ENCODE results near the gene KPRP.

The KPRP gene

DNA sequence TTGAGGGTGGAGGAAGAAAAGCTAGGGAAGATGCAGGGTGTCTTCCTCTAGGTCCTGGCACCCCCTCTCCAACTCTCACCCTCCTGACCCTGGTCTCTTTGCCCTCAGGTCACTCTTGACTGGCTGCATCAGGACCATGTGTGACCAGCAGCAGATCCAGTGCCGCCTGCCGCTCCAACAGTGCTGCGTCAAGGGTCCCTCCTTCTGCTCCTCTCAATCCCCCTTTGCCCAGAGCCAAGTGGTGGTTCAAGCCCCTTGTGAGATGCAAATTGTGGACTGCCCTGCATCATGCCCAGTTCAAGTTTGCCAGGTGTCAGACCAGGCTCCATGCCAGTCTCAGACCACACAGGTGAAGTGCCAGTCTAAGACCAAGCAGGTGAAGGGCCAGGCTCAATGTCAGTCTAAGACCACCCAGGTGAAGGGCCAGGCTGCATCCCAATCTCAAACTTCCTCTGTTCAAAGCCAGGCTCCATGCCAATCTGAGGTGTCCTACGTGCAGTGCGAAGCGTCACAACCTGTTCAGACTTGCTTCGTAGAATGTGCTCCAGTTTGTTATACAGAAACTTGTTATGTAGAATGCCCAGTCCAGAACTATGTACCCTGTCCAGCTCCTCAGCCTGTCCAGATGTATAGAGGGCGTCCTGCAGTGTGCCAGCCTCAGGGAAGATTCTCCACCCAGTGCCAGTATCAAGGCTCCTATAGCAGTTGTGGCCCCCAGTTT is 1.8 kb downstream of the KPRP start:
- Histone ChIP-seq H3K36me3 (no peaks in the 10 kb centered on the region), H3K9me3 (no peaks in the 10 kb centered on the region), H3K27ac (no peak overlapping the region), H3K4me3 (ENCODE audit: low read depth in 1 of 2, low read length in 1 of 2) (no peak overlapping the region), H3K27me3 (peaks cover 7% of the 10 kb centered on the region), H3K4me1 (ENCODE audit: control insufficient read depth in 1 of 2, insufficient read depth in 1 of 2, low read depth in 1 of 2, low read length in 1 of 2) (no peaks in the 10 kb centered on the region)
- TF ChIP-seq, protein P1, sequence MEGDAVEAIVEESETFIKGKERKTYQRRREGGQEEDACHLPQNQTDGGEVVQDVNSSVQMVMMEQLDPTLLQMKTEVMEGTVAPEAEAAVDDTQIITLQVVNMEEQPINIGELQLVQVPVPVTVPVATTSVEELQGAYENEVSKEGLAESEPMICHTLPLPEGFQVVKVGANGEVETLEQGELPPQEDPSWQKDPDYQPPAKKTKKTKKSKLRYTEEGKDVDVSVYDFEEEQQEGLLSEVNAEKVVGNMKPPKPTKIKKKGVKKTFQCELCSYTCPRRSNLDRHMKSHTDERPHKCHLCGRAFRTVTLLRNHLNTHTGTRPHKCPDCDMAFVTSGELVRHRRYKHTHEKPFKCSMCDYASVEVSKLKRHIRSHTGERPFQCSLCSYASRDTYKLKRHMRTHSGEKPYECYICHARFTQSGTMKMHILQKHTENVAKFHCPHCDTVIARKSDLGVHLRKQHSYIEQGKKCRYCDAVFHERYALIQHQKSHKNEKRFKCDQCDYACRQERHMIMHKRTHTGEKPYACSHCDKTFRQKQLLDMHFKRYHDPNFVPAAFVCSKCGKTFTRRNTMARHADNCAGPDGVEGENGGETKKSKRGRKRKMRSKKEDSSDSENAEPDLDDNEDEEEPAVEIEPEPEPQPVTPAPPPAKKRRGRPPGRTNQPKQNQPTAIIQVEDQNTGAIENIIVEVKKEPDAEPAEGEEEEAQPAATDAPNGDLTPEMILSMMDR (IDR thresholded peaks at IDR 0.05): no peak

DNA sequence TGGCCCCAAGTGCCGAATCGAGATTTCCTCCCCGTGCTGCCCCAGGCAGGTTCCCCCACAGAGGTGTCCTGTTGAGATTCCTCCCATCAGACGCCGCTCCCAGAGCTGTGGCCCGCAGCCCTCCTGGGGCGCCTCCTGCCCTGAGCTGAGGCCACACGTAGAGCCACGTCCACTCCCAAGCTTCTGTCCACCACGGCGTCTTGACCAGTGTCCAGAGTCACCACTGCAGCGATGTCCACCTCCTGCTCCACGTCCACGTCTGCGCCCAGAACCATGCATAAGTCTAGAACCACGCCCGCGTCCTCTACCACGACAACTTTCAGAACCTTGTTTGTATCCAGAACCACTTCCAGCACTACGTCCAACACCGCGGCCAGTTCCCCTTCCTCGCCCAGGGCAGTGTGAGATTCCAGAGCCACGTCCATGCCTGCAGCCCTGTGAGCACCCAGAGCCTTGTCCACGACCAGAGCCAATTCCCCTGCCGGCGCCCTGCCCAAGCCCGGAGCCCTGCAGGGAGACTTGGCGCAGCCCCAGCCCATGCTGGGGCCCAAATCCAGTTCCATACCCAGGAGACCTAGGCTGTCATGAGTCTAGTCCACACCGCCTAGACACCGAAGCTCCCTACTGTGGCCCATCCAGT is 2.8 kb downstream of the KPRP start:
- H3K36me3 ChIP-seq: no peaks in the 10 kb centered on the region

GRCh38 chr1:152761609-152762213 is 3.9 kb downstream of the KPRP start:
- no peaks in the 10 kb centered on the region for H3K36me3 ChIP-seq
- H3K4me3 ChIP-seq (ENCODE audit: low read depth in 1 of 2, low read length in 1 of 2): no peak overlapping the region
- TF ChIP-seq, protein P1 (IDR thresholded peaks at IDR 0.05): no peak
- no peaks in the 10 kb centered on the region for H3K4me1 ChIP-seq (ENCODE audit: control insufficient read depth in 1 of 2, insufficient read depth in 1 of 2, low read depth in 1 of 2, low read length in 1 of 2)
- peaks cover 8% of the 10 kb centered on the region for H3K27me3 ChIP-seq
- no peak overlapping the region for H3K27ac ChIP-seq
- no peaks in the 10 kb centered on the region for H3K9me3 ChIP-seq

More for the DNA sequence above, 2.8 kb downstream of the KPRP start:
- Histone ChIP-seq H3K4me1 (ENCODE audit: control insufficient read depth in 1 of 2, insufficient read depth in 1 of 2, low read depth in 1 of 2, low read length in 1 of 2) (no peaks in the 10 kb centered on the region), H3K27me3 (peaks cover 8% of the 10 kb centered on the region), H3K4me3 (ENCODE audit: low read depth in 1 of 2, low read length in 1 of 2) (no peak overlapping the region), H3K27ac (no peak overlapping the region), H3K9me3 (no peaks in the 10 kb centered on the region)
- TF ChIP-seq, protein P1 (IDR thresholded peaks at IDR 0.05): no peak

DNA sequence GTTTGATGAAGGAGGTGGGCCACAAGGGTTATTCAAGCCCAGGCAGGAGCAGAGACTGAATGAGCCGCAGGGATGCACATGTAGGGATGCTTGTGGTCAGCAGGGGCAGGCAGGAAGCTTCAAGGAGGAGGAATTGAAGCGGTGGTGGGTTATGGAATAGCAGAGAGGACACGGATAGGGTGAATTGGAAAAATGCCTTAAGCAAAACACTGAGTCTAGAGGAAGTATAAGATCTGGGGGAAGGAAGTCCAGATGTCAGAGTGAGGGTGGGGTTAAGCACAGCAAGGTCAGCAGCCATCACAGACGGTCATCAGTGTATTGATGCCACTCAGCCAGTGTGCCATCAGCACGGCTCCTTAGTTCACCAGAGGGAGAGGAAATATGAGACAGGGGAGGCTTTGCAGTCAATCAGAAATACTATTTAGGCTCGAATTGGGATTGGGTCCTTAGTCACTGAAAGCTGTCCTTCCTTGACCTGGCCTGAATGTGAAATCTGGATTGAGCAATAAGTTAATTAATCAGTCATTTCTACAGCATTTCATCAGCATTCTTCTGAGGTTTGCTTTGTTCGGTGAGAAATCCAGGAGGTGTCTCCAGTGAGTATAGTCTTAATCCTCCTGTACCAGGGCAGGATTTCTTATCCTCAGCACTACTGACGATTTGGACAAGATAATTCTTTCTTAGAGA is 11.2 kb downstream of the KPRP start:
- Histone ChIP-seq H3K4me1 (ENCODE audit: control insufficient read depth in 1 of 2, insufficient read depth in 1 of 2, low read depth in 1 of 2, low read length in 1 of 2) (no peaks in the 10 kb centered on the region), H3K27ac (no peak overlapping the region), H3K9me3 (no peaks in the 10 kb centered on the region), H3K36me3 (no peaks in the 10 kb centered on the region), H3K4me3 (ENCODE audit: low read depth in 1 of 2, low read length in 1 of 2) (no peak overlapping the region), H3K27me3 (peaks cover 7% of the 10 kb centered on the region)
- TF ChIP-seq, protein P1 (IDR thresholded peaks at IDR 0.05): no peak

DNA sequence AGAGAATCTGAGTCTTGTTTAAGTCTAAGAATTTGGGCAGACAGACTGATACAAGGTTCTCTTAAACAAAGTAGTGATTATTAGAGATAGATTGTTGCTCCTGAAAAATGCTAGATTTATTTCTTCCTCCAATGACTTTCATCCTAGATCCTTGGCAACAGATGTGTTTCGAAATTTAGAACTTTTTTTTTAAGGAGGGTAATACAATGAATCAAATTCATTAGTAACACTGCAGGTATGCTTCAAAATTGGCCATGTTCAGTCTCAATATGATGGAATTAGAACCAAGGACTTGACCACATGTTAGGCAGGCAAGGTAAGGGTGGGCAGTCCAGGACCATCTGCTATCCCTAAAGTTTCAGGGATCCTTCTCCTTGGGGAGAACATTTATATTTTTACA is 12.6 kb downstream of the KPRP start:
- Histone ChIP-seq H3K4me1 (ENCODE audit: control insufficient read depth in 1 of 2, insufficient read depth in 1 of 2, low read depth in 1 of 2, low read length in 1 of 2) (no peaks in the 10 kb centered on the region), H3K36me3 (no peaks in the 10 kb centered on the region), H3K27ac (no peak overlapping the region), H3K27me3 (peaks cover 4% of the 10 kb centered on the region), H3K9me3 (no peaks in the 10 kb centered on the region), H3K4me3 (ENCODE audit: low read depth in 1 of 2, low read length in 1 of 2) (no peak overlapping the region)
- TF ChIP-seq, protein P1 (IDR thresholded peaks at IDR 0.05): no peak
